Measurements from ENCODE around the gene OR2F1. TPM values are rescaled to one million over a fixed set of nuclear protein-coding genes. Genes with fewer than 3 reads are reported as not detected.

The OR2F1 gene
- total and polyA plus RNA-seq, 2 donors (not counting 1 experiment from before 2014, with no cell fraction given), result not detected

DNA sequence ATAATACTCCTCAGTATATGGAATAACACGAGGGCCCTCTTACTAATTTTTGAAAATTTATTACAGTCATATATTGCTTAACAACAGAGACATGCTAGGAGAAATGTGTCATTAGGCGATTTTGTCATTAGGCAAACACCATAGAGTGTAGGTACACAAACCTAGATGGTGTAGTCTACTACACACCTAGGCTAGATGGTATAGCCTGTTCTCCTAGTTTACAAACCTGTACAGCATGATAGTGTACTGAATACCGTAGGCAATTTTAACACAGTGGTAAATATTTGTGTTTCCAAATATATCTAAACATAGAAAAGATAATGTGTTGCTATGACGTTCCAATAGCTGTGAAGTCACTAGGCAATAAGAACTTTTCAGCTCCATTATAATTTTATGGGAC, 12.8 kb downstream of the OR2F1 start:
- no peaks in the 10 kb centered on the region for H3K27me3 ChIP-seq (ENCODE audit: control insufficient read depth, insufficient read depth, low read length)
- H2AFZ ChIP-seq (ENCODE audit: low read length), result no peak overlapping the region

GRCh38 chr7:143973870-143974416, 19.3 kb downstream of the OR2F1 start:
- Histone ChIP-seq H3K27me3 (ENCODE audit: control insufficient read depth, insufficient read depth, low read length) (no peaks in the 10 kb centered on the region), H2AFZ (ENCODE audit: low read length) (no peak overlapping the region)

More for the DNA sequence above, 12.8 kb downstream of the OR2F1 start:
- Histone ChIP-seq H3K9me3 (ENCODE audit: control insufficient read depth, insufficient read depth, low read depth, low read length) (no peaks in the 10 kb centered on the region), H3K27ac (ENCODE audit: insufficient read depth, low read length) (no peak overlapping the region), H4K20me1 (ENCODE audit: control insufficient read depth, extremely low read depth, insufficient read depth, low read length) (no peaks in the 10 kb centered on the region), H3K9ac (ENCODE audit: insufficient read depth, low read length) (no peak overlapping the region), H3K4me3 (replicated peaks in 1 of 4; ENCODE audit: control extremely low read depth in 1 of 4, insufficient read depth in 1 of 4, low read depth in 3 of 4, low read length in 4 of 4) (no peak overlapping the region), H3K36me3 (ENCODE audit: control insufficient read depth, insufficient read depth, low read length) (no peaks in the 10 kb centered on the region), H3K79me2 (ENCODE audit: control insufficient read depth, insufficient read depth, low read length) (no peaks in the 10 kb centered on the region), H3K4me2 (ENCODE audit: extremely low read depth, insufficient read depth, low read length) (no peak overlapping the region), H3K4me1 (ENCODE audit: control insufficient read depth, extremely low read depth, insufficient read depth, low read length) (no peaks in the 10 kb centered on the region)
- no peak for TF ChIP-seq EZH2 (IDR thresholded peaks at IDR 0.05; ENCODE audit: low read length, missing control alignments)
- TF ChIP-seq, protein P1, sequence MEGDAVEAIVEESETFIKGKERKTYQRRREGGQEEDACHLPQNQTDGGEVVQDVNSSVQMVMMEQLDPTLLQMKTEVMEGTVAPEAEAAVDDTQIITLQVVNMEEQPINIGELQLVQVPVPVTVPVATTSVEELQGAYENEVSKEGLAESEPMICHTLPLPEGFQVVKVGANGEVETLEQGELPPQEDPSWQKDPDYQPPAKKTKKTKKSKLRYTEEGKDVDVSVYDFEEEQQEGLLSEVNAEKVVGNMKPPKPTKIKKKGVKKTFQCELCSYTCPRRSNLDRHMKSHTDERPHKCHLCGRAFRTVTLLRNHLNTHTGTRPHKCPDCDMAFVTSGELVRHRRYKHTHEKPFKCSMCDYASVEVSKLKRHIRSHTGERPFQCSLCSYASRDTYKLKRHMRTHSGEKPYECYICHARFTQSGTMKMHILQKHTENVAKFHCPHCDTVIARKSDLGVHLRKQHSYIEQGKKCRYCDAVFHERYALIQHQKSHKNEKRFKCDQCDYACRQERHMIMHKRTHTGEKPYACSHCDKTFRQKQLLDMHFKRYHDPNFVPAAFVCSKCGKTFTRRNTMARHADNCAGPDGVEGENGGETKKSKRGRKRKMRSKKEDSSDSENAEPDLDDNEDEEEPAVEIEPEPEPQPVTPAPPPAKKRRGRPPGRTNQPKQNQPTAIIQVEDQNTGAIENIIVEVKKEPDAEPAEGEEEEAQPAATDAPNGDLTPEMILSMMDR (conservative IDR thresholded peaks at IDR 0.05 in 1 of 2, IDR thresholded peaks at IDR 0.05 in 1 of 2; ENCODE audit: low read depth in 1 of 2, low read length in 2 of 2), result no peak
- no peak for DNase-seq (ENCODE audit: low read depth in 2 of 2)

DNA sequence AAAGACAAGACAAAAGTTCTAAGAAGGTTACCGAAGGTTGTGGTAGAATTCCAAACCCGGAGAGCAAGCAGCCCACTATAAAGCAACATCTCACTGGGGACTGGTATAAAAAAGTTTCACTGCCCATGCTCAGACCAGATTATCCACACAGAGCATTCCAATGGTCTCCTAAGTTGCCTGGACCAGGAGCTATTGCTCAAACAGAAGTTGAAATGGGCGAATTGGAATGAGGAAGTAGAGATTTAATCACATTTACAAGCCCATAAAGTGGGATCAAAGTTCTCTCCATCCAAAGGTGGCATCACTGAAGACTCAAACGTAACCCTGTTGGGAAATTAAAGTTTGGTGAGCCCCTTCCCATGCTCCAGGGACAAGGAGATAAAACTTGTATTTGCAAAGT, 19.8 kb downstream of the OR2F1 start:
- no peak for TF ChIP-seq EZH2 (IDR thresholded peaks at IDR 0.05; ENCODE audit: low read length, missing control alignments)
- TF ChIP-seq, protein P1 (conservative IDR thresholded peaks at IDR 0.05 in 1 of 2, IDR thresholded peaks at IDR 0.05 in 1 of 2; ENCODE audit: low read depth in 1 of 2, low read length in 2 of 2), result no peak
- no peak for DNase-seq (ENCODE audit: low read depth in 2 of 2)

More at GRCh38 chr7:143973870-143974416, 19.3 kb downstream of the OR2F1 start:
- Histone ChIP-seq H3K4me2 (ENCODE audit: extremely low read depth, insufficient read depth, low read length) (no peak overlapping the region), H3K79me2 (ENCODE audit: control insufficient read depth, insufficient read depth, low read length) (no peaks in the 10 kb centered on the region), H3K4me3 (replicated peaks in 1 of 4; ENCODE audit: control extremely low read depth in 1 of 4, insufficient read depth in 1 of 4, low read depth in 3 of 4, low read length in 4 of 4) (no peak overlapping the region), H3K9ac (ENCODE audit: insufficient read depth, low read length) (no peak overlapping the region), H3K36me3 (ENCODE audit: control insufficient read depth, insufficient read depth, low read length) (no peaks in the 10 kb centered on the region), H4K20me1 (ENCODE audit: control insufficient read depth, extremely low read depth, insufficient read depth, low read length) (no peaks in the 10 kb centered on the region), H3K9me3 (ENCODE audit: control insufficient read depth, insufficient read depth, low read depth, low read length) (no peaks in the 10 kb centered on the region), H3K4me1 (ENCODE audit: control insufficient read depth, extremely low read depth, insufficient read depth, low read length) (peaks cover under 1% of the 10 kb centered on the region), H3K27ac (ENCODE audit: insufficient read depth, low read length) (no peak overlapping the region)
- no peak for DNase-seq (ENCODE audit: low read depth in 2 of 2)
- TF ChIP-seq EZH2 (IDR thresholded peaks at IDR 0.05; ENCODE audit: low read length, missing control alignments), result no peak
- TF ChIP-seq, protein P1 (conservative IDR thresholded peaks at IDR 0.05 in 1 of 2, IDR thresholded peaks at IDR 0.05 in 1 of 2; ENCODE audit: low read depth in 1 of 2, low read length in 2 of 2), result no peak

More for the DNA sequence above, 19.8 kb downstream of the OR2F1 start:
- no peak overlapping the region for H3K9ac ChIP-seq (ENCODE audit: insufficient read depth, low read length)
- no peaks in the 10 kb centered on the region for H3K9me3 ChIP-seq (ENCODE audit: control insufficient read depth, insufficient read depth, low read depth, low read length)
- no peak overlapping the region for H3K4me2 ChIP-seq (ENCODE audit: extremely low read depth, insufficient read depth, low read length)
- H3K36me3 ChIP-seq (ENCODE audit: control insufficient read depth, insufficient read depth, low read length), result no peaks in the 10 kb centered on the region
- H3K27me3 ChIP-seq (ENCODE audit: control insufficient read depth, insufficient read depth, low read length), result no peaks in the 10 kb centered on the region
- H4K20me1 ChIP-seq (ENCODE audit: control insufficient read depth, extremely low read depth, insufficient read depth, low read length), result no peaks in the 10 kb centered on the region
- peaks cover 3% of the 10 kb centered on the region for H3K4me1 ChIP-seq (ENCODE audit: control insufficient read depth, extremely low read depth, insufficient read depth, low read length)
- no peak overlapping the region for H2AFZ ChIP-seq (ENCODE audit: low read length)
- no peak overlapping the region for H3K4me3 ChIP-seq (replicated peaks in 1 of 4; ENCODE audit: control extremely low read depth in 1 of 4, insufficient read depth in 1 of 4, low read depth in 3 of 4, low read length in 4 of 4)
- H3K27ac ChIP-seq (ENCODE audit: insufficient read depth, low read length), result no peak overlapping the region
- H3K79me2 ChIP-seq (ENCODE audit: control insufficient read depth, insufficient read depth, low read length), result no peaks in the 10 kb centered on the region

All from fibroblast of lung (primary cell).